ENCODE data around the gene RPL35A. TPM values are rescaled to one million over a fixed set of nuclear protein-coding genes. Genes with fewer than 3 reads are reported as not detected.
"Not testable (repeated sequence)": the region's sequence is repeated elsewhere in the genome, so short reads cannot be mapped to it uniquely, and the experiment has no call there.

Gene RPL35A
- total RNA-seq, 1 experiment from 2014 or later = 720 TPM

DNA sequence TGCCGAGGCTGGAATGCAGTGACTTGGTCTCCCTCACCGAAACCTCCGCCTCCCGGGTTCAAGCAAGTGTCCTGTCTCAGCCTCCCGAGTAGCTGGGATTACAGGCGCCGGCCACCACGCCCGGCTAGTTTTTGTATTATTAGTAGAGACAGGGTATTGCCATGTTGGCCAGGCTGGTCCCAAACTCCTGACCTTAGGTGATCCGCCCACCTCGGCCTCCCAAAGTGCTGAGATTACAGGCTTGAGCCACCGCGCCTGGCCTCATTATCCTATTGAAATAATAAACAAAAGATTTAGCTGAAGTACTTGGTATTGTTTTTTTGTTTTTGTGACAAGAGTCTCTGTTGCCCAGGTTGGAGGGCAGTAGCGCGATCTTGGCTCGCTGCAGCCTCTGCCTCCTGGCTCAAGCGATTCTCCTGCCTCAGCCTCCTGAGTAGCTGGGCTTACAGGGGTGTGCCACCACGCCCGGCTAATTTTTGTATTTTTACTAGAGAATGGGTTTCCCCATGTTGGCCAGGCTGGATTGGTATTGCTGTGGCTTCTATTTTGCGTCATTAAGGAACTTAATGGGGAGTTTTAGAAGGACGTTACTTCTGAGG, 1.5 kb downstream of the RPL35A start:
- no peak for DNase-seq (ENCODE audit: low spot score)

DNA sequence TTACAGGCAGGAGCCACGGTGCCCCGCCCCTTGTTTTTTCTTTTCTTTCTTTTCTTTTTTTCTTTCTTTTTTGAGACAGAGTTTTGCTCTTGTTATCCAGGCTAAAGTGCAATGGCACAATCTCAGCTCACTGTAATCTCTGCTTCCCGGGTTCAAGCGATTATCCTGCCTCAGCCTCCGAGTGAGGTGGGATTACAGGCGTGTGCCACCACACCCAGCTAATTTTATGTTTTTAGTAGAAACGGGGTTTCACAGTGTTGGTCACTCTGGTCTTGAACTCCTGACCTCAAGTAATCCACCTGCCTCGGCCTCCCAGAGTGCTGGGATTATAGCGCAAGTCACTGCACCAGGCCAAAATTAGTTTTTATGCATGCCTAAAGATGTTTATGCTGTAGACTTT, 2.5 kb downstream of the RPL35A start:
- no peak for DNase-seq (ENCODE audit: low spot score)

DNA sequence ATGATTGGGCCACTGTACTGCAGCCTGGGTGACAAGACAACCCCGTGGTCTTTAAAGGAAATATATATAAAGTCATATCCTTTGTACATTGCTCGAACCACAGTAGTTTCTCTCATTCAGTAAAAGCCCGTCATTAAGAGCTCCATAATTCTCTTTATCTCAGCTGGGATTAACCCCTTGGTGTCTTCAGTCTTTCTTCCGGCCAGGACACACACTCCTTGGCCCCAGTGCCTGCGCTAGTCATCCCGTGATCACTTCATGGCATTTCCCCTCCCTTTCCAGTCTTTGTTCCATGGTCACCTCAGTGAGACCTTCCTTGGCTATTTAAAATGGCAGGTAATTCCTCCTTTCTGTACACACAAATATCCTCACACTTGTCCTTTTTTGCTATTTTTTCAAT, 3.3 kb downstream of the RPL35A start:
- no peak for DNase-seq (ENCODE audit: low spot score)

DNA sequence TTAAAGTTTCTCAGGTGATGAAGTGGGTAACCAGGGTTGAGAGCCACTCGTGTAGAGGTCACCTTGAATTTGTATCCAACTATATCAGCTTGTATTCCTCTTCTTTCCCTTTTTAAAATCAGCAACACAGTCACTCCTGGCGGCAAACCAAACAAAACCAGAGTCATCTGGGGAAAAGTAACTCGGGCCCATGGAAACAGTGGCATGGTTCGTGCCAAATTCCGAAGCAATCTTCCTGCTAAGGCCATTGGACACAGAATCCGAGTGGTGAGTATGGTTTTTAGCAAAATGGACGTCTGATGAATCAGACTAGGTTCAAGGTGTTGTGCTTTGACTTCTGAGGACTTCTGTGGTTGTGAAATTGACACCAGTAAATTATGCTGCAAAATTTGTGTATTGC, 3.9 kb downstream of the RPL35A start:
- DNase-seq (ENCODE audit: low spot score) = peak; percentile 4

DNA sequence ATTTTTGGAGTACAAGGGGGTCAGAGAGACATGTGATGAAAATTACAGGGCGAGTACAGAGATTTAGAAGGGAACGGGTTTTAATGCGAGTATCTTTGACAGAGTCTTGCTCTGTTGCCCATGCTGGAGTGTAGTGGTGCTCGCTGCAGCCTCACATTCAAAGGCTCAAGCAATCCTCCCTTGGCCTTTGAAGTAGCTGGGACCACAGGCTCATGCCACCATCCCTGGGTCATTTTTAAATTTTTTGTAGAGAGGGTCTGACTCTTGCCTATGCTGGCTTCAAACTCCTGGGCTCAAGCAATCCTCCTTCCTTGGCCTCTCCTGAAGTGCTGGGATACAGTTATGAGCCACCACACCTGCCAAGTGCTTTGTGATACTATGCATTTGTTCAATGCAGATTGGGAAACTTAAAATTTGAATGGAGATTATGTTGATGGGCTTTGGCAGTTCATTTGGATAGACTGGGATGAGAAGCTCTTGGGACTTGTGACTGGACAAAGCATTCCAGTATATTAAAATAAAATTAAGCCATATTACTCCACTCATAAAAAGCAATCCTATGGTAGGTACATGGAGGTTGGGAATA, 6.0 kb downstream of the RPL35A start:
- no peak for DNase-seq (ENCODE audit: low spot score)

DNA sequence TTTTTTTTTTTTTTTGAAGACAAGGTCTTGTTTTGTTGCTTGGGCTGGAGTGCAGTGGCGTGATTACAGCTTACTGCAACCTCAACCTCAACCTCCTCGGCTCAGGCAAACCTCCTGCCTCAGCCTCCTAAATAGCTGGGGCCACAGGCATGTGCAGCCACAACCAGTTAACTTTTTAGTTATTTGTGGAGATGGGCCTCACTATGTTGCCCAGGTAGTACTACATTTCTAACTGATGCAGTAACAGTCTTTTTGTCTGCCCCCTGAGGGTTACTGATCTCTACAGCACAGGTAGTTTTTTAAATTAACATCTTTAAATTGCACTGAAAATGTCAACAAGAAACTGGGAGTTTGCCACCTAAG, 6.6 kb downstream of the RPL35A start:
- DNase-seq (ENCODE audit: low spot score) = no peak

DNA sequence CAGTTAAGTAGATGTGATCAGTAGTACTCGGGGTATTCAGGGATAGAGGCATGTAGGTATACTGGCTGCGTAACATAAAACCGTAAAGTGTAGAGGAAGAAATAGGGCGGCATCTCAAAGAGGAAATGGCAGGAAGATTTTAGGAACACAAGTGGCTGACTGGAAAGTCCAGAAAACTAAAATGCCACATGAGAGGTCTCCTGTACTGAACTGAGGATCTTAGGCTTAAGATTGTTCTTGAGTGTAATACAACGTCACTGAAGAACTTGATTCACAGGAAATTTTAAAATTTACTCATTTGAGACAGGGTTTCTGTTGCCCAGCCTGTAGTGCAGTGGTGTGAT, 7.8 kb downstream of the RPL35A start:
- no peak for DNase-seq (ENCODE audit: low spot score)

DNA sequence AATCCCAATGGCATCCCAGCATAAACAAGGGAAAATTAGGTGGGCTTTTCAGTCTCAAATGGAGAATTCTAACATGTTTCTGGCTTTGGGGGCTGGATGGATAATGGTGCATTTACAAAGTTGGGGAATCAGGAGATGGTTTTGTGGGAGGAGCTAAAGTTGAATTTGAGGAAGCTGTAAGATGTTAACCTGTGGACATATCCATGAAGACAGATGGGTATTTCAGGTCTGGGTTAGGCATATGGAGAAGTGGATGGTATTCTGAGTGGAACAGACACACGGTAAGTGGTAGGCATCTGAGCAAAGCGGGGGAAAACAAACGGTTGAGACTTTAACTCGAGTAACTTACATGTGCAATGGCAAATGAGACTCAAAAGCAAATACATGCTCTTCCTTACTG, 8.4 kb downstream of the RPL35A start:
- DNase-seq (ENCODE audit: low spot score) = no peak

DNA sequence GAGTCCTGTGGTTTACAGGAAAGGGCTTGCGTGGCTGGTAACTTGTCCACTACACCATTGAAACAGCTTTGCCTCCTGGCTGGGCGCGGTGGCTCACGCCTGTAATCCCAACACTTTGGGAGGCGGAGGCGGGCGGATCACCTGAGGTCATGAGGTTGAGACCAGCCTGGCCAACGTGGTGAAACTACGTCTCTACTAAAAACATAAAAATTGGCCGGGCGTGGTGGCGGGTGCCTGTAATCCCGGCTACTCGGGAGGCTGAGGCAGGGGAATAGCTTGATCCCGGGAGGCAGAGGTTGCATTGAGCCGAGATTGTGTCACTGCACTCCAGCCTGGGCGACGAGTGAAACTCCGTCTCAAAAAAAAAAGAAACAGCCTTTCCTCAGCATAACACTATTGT, 8.9 kb downstream of the RPL35A start:
- DNase-seq (ENCODE audit: low spot score) = not testable (repeated sequence)

DNA sequence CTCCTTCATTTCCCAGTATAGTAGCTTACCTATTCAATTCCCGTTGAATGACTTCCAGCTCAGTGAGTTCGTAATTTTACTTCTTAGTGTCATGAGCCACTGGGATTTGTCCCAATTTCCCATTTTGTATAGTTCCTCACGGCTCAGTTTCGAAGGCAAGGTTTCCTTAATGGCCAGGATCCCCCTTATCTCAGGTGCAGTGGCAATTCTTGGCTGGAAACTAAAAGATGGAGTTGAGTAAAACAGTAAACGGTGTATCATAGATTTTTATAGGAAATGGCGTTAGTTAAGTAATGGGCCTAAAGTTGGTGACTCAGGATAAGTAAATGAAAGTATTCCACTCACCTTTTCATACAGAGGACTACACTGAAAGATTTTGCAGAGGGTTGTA, 9.5 kb downstream of the RPL35A start:
- peak; percentile 4 for DNase-seq (ENCODE audit: low spot score)

DNA sequence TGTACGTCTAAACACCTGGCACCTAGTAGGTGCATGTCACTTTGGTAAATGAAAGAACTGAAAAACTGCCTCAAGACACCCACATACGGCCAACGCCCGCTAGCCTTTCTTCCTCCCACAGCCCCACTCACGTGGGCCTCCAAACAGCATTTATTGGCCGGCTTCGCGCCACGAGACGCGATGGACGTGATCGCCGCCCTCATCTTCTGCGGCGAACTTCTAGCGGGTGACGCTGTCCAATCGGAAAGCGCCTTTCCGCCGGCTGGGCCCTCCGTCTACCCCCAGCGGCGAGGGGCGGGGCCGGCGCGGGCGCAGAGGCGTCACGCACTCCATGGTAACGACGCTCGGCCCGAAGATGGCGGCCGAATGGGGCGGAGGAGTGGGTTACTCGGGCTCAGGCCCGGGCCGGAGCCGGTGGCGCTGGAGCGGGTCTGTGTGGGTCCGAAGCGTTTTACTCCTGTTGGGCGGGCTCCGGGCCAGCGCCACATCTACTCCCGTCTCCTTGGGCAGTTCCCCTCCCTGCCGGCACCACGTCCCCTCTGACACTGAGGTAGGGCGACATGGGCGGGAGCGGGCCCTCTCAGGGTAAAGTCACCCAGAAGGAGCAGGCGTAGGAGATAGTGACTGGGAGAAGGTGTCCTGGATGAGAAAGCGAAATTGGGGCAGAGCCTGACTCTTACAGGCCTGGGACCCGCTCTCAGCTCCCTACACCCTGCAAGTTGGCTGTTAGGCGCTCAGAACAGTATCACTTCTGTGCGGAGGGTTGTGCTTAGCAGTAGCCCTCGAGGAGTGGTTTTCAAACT, 10.1 kb downstream of the RPL35A start, which contains the start of gene LMLN:
Gene LMLN, plus strand, starts transcription at position 327 of the 803 bp plus-strand sequence. Its CDS starts 29 bp downstream, at position 356.
- peak; percentile 89 for DNase-seq (ENCODE audit: low spot score)

DNA sequence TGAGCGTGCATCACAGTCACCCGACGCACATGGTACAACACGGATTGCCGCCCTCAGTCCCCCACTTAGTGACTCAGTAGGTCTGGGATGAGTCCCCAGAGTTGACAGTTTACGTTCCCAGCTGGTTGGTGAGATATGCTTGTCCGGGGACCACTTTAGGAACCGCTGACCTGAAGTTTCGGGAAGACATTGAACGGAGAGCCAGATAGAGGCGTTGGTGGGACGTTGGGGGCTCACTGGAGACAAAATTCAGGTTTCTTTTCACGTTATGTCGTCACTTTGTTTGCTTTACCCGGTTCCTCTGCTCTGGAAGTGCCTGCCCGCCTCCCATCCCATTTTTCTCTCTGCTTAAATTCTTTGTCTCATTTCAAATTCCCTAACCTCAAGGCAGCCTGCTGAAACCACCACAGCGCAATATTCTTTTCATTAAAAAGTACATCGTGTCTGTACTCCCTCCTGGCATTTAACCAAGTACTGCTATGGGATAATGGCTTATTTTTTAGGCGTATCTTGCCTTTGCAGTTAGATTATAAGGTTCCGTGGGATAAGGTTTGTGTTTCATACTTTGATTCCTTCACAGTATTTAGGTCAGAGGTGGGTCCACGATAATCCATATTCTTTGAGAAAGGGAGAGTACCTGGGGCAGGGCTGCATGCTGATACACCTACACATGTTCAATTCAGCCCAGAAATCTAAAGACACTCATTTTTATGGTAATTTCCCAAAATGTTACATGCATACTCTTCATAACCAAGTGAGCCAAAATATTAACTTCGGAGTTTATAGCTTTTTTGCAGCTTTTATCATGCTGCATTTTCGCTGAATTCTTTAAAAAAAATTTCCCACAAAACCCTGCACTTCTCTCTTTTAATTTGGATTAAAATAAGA, 10.9 kb downstream of the RPL35A start:
- DNase-seq (ENCODE audit: low spot score) = no peak

DNA sequence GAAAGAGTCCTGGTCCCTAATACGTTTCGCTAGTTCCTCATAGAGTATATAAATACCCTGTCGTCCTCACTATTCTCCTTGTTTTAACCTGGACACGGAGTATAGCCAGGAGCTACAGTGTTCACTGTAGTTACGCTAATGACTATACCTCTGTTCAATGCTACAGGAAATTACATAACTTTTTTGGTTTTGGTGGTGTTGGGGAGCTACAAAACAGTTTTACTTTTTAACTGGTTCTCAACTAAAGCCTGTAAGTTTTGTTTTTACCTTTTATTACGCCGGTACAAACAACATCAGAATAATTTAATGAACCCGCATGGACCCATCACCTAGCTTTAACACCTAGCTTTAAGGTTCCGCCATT, 11.6 kb downstream of the RPL35A start:
- no peak for DNase-seq (ENCODE audit: low spot score)

DNA sequence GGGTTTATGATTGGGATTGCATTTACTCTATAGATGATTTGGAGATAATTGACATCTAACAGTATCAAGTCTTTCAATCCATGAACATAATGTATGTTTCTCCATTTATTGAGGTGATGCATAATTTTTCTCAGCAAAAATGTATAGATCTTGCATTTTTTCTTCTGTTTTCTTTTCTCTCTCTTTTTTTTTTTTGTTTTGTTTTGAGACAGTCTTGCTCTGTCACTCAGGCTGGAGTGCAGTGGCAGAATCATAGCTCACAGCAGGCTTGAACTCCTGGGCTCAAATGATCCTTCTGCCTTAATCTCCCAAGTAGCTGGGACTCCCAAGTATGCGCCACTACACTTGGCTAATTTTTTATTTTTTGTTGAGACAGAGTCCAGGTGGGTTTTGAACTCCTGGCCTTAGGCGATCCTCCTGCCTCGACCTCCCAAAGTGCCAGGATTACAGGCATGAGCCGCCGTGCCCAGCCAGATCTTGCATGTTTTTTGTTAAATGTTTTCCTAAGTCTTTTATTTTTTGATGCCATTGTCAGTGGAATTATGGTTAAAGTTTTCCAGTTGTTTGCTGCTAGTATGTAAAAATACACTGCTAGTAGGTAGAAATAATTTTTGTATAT, 13.1 kb downstream of the RPL35A start:
- no peak for DNase-seq (ENCODE audit: low spot score)

DNA sequence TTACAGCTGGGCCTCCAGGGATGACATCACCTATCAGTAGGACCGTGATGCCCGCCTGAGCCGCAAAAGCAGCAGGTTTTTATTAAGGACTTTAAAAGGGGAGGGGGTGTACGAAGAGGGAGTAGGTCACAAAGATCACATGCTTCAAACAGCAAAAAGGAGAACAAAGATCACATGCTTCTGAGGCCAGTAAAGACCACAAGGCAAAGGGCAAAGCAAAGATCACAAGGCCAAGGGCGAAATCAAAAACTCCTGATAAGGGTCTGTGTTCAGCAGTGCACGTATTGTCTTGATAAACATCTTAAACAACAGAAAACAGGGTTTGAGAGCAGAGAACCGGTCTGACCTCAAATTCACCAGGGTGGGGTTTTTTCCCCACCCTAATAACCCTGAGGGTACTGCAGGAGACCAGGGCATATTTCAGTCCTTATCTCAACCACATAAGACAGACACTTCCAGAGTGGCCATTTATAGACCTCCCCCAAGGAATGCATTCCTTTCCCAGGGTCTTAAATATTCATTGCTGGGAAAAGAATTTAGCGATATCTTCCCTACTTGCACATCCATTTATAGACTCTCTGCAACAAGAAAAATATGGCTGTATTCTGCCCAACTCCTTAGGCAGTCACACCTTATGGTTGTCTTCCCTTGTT, 17.5 kb downstream of the RPL35A start:
- DNase-seq (ENCODE audit: low spot score) = not testable (repeated sequence)

DNA sequence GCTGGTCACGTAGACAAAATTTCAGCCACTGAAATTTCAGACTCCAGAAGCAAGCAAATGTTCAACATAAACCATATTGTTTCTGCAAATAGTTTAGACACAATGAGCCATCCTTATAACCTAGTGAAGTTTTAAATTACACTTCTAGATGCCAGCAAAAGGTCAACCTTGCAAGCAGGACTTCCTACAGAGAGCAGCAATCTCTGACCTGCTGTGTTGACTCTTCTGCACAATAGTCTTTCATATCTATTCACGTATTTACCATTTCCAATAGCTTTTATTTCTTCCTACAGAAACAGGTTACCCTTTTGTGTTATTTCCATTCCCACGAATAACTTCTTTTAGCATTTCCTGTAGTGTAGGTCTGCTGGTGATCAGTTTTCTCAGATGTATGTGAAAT, 20.6 kb downstream of the RPL35A start:
- no peak for DNase-seq (ENCODE audit: low spot score)

DNA sequence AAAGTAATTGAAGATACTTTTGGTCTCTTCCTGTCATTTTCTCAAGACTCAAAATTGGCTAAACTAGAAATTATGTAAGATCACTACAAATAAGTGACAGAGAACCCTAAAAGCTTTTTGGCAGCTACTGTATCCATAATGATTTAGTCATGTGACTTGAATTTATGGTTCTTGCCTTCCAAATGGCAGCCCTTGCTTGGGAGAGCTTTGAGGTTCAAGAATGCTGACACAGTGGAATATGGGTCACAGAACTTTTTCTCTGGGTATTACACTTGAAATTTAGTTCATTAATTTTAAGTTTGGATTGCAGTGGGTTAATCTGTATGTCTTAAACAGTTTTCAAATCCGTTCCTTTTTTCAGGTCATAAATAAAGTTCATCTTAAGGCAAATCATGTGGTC, 24.0 kb downstream of the RPL35A start:
- DNase-seq (ENCODE audit: low spot score) = no peak

DNA sequence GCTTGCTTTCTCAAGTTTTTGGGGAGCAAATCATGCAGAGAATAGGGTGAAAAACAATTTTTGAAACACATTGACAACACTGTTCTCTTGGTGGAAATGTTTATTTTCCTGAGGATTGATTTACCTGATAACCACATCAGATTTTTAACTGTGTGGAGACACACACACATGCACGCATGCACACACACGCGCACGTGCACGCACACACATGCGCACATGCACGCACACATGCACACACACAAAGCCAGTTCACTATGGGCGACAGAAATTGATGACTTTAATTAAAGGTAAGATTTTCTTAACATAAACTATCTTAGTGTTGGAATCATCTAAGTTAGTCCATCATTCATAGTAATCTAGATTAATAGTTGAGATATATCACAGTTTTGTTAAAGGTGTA, 25.3 kb downstream of the RPL35A start:
- no peak for DNase-seq (ENCODE audit: low spot score)

DNA sequence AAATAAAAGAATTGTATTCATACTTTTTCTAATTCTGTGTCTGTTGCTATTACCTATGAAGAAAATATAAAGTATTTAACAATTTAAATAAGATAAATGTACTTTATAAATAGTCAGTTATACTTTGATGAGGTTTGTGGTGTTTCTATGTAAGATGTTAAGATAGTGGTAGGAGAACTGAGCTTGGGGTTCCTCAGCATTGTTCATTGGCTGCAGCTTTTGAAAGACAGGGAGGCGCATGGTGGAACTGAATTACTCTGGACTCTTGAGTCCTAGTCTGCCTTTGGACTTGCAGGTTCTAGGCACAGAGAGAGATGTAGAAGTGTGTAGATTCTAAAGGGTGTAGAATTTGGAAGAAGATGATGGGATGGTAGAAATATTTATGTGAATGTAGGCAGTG, 33.1 kb downstream of the RPL35A start:
- no peak for DNase-seq (ENCODE audit: low spot score)

DNA sequence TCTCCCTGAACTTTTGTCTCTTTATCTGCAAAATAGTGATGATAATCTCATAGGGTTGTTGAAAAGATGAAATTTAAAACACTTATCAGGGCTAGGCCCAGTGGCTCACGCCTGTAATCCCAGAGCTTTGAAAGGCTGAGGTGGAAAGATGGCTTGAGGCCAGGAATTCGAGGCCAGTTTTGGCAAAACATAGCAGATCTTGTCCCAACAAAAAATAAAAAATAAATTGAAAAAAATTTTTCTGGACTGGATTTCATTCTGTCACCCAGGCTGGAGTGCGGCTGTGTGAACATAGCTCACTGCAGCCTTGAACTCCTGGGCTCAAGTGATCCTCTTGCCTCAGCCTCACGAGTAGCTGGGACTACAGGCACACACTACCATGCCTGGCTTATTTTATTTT, 39.7 kb downstream of the RPL35A start:
- DNase-seq (ENCODE audit: low spot score) = no peak

DNA sequence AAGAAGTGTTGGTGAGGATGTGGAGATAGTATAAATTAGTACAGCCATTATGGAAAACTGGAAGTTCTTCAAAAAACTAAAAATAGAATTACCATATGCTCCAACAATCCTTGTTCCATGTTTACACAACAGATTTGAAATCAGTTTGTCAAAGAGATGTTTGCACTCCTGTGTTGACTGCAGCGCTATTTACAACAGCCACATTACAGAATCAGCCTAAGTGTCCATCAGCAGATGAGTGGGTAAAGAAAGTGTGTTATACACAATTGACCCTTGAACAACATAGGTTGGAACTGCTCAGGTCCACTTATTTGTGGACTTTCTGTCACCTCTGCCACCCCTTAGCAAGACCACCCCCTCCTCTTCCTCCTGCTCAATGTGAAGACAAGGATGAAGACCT, 44.7 kb downstream of the RPL35A start:
- no peak for DNase-seq (ENCODE audit: low spot score)
